Ecto neural progenitor cell (in vitro differentiated cells): Measurements from ENCODE around the gene SPINT4.
"Not testable (repeated sequence)": the region's sequence is repeated elsewhere in the genome, so short reads cannot be mapped to it uniquely, and the experiment has no call there.

Experiments used
- DNase-seq: peaks from one replicate; pipeline ENCODE4 v3.0.0-alpha.2; 2018; ENCODE audit warnings: low spot score

Gene SPINT4

DNA sequence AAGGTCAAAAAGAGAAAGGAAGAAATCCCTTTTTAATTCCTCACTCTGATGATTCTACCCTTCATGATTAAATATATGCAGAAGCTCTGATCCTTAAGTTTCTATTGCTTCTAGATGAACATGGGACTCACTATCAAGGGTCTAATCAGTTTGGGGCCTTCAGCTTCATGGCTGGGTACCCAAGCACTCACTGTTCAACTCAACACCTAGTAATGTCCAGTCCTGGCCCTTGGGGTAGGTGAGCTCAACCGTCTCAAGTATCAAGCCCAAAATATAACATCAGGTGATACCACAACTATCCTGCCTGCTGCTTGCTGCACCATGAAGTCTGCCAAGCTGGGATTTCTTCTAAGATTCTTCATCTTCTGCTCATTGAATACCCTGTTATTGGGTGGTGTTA lies at the start of gene SPINT4:
Gene SPINT4 (plus strand): TSS at position 301 of the 400 bp plus-strand sequence. CDS start 21 bp downstream, at position 322.
- DNase-seq, result no peak

DNA sequence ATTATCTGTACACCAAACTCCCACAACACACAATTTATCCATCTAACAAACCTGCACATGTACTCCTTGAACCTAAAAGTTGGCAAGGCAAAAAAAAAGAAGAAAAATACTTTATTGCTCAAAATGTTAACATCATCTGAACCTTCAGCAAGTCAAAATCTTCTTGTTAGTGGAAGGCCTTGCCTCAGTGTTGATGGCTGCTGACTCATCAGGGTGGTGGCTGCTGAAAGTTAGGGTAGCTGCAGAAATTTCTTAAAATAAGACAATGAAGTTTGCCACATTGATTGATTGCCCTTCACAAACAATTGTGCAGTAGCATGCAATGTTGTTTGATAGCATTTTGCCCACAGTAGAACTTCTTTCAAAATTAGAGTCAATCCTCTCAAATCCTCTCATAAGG lies 49.4 kb upstream of the SPINT4 start:
- no peak for DNase-seq

GRCh38 chr20:45679650-45680049 lies 42.5 kb upstream of the SPINT4 start:
- DNase-seq, result no peak

GRCh38 chr20:45685896-45686295 lies 36.3 kb upstream of the SPINT4 start:
- peak; percentile 48 for DNase-seq

GRCh38 chr20:45693346-45693745 lies 28.8 kb upstream of the SPINT4 start:
- DNase-seq, result not testable (repeated sequence)

GRCh38 chr20:45695496-45695895 lies 26.7 kb upstream of the SPINT4 start:
- no peak for DNase-seq

DNA sequence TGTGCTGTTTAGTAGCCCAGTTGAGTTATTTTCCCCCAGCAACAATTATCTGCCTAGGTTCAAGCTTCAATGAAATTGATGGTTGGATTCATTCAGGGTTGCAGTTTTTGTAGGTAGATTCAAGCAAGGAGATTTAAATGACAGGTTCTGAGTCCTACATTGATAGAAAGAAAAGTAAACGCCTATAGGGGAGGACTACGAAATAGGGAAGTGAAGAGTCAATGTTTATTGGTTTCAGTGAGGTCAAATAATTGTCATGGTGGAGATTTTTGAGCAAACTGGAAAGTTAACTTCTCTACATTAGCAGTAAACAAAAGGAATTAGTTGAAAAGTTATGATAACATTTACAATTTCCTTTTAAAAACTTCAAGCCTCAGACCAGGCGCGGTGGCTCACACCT lies 21.0 kb upstream of the SPINT4 start:
- no peak for DNase-seq

DNA sequence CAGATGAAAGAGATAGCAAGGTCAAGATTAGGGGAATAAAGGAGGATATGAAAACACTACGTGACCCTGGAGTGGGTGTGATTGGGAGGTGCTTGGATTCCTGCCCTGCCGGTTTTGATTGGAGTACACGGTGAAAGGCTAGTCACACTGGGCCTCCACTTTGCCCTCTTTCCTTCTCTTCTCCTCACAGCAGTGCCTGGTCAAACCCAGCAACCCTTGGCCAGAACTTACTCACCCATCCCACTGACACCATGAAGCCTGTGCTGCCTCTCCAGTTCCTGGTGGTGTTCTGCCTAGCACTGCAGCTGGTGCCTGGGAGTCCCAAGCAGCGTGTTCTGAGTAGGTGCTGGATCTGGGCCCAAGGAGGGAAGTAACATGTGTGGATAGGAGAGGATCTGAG lies 20.3 kb upstream of the SPINT4 start, which contains the start of gene WFDC13:
Gene WFDC13 (plus strand): TSS at position 166 of the 400 bp plus-strand sequence. CDS start 86 bp downstream, at position 252.
- DNase-seq, result no peak

DNA sequence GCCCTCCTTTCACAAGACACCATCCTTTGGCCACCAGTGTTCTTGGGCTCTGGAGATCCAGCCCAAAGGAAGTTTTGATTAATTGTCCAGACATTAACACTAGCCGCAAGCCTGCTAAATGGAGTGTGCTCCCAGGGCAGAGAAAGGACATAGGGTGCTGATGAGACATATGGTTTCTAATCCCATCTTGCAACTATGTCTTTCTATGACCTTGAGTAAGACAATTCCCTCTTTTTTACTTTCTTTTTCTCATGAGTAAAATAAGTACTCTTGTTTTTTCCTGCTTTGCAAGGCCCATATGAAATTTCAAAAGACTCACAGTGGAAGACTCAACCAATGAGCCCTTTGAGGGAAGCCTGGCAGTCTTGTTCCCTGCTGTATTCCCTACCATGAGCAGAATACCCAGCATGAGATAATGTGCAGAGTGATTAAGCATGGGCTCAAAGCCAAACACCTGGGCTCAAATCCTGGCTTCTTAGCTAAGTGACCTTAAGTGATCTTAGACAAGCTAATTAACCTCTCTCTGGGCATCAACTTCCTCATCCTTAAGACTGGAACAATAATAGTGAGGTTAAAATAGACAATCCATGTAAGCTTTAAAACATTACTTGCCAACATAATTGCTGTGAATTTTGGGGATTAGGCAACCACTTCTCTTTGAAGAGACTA lies 17.0 kb upstream of the SPINT4 start, which contains the start of gene WFDC10B:
Gene WFDC10B (minus strand): TSS at position 51 of the 669 bp plus-strand sequence. CDS start 19,027 bp downstream, outside the sequence.
- no peak for DNase-seq

- not testable (repeated sequence) for DNase-seq
Observed at GRCh38 chr20:45716141-45716688, 5.9 kb upstream of the SPINT4 start.

DNA sequence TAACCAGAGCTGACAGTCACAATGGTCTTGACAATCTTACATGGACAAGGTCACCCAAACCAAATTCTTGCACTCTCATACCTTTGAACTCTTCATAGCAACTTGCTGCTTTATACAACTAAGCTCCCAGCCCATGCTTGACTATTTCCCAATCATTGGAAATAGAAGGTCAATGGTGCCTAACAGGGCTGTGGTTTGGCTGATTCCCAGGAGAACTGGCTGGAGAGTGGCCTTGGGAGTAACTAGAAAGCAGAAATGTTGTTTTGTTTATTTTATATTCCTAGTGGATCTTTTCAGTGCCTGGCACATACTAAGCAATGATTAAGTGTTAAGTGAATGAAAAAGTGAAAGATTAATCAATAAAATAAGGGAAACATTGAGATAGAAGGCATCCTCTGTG lies 3.0 kb downstream of the SPINT4 start:
- DNase-seq, result no peak

DNA sequence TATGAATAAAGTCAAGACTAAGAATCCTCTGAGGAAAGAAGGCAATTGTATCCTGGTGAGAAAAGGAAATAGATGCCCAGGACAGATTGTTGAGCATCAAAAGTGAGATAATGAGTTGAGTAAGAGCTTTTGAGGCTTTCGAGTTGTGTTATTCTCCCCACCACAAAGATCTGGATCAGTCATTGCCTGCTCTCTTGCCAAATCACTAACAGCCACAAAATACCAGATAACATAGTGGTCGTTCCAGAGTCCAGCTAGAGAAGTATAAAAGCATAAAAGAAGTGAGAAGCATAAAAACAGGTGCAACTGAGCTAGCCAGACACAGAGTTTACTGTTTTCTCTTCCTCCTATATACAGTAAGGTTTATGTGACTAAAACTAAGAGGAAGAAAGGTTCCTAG lies 4.9 kb downstream of the SPINT4 start:
- DNase-seq, result no peak

- DNase-seq, result no peak
Observed at GRCh38 chr20:45732199-45732598, 10.1 kb downstream of the SPINT4 start.

GRCh38 chr20:45735552-45735951 lies 13.4 kb downstream of the SPINT4 start:
- DNase-seq, result no peak

- DNase-seq, result no peak
Observed at GRCh38 chr20:45735988-45736387, 13.8 kb downstream of the SPINT4 start.

GRCh38 chr20:45742596-45742995 lies 20.4 kb downstream of the SPINT4 start:
- no peak for DNase-seq

DNA sequence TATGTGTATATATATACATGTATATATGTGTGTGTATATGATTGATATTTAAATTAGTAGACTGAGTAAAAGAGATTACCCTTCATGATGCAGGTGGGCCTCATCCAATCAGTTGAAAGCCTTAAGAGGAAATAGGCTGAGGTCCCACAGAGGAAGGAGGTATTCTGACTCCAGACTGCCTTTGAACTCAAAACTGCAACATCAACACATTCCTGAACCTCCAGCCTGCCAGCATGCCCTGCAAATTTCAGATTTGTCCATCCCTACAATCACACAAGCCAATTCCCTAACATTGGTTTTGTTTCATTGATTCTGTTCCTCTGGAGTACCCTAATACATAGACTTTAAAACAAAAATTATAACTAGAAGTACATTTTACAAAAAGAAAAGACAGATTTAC lies 22.9 kb downstream of the SPINT4 start:
- no peak for DNase-seq

GRCh38 chr20:45751721-45752120 lies 29.6 kb downstream of the SPINT4 start:
- DNase-seq, result no peak

DNA sequence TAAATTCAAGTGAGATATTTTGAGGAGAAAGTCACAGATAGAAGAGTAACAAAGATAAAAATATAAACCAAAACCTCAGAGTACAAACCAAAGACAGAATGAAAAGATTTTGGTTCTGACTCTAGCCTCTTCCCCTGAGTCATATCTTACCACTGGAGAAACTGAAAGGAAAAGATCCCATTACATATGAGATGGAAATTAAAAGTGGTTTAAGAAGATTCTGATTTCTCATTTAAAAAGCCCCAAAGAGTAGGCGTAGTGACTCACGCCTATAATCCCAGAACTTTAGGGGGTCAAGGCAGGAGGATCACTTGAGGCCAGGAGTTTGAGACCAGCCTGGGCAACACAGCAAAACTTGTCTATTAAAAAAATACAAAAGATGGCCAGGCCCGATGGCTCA lies 30.6 kb downstream of the SPINT4 start:
- DNase-seq, result no peak

DNA sequence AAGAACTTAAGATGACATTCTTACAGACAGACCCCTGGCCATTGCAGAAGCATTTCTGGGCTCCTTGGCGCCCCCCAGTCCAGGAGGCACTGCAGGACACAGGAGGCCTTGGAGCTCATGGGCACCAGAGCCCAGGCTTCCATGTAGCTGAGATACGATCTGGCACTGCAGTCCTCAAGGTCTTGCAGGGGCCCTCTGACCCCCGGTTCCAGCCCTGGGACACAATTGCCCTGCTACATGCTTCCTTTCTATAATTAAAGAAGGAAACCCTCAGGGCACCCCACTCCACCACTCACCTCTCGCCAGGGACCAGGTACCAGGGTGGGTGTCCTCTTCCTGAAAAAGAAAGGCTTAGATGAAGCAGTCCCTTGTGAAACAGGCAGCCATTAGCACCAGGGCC lies 35.9 kb downstream of the SPINT4 start:
- DNase-seq, result no peak

GRCh38 chr20:45759921-45760320 lies 37.8 kb downstream of the SPINT4 start:
- not testable (repeated sequence) for DNase-seq

DNA sequence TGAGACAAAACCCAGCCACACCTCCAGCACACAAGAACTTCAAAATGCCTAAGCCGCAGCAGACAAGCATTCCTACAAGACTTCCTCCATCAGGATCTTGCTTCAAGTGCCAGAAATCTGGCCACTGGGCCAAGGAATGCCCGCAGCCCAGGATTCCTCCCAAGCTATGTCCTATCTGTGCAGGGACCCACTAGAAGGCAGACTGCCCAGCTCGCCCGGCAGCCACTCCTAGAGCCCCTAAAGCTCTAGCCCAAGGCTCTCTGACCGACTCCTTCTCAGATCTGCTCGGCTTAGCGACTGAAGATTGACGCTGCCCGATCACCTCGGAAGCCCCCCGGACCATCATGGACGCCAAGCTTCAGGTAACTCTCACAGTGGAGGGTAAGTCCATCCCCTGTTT lies 39.8 kb downstream of the SPINT4 start:
- DNase-seq, result peak; percentile 16

DNA sequence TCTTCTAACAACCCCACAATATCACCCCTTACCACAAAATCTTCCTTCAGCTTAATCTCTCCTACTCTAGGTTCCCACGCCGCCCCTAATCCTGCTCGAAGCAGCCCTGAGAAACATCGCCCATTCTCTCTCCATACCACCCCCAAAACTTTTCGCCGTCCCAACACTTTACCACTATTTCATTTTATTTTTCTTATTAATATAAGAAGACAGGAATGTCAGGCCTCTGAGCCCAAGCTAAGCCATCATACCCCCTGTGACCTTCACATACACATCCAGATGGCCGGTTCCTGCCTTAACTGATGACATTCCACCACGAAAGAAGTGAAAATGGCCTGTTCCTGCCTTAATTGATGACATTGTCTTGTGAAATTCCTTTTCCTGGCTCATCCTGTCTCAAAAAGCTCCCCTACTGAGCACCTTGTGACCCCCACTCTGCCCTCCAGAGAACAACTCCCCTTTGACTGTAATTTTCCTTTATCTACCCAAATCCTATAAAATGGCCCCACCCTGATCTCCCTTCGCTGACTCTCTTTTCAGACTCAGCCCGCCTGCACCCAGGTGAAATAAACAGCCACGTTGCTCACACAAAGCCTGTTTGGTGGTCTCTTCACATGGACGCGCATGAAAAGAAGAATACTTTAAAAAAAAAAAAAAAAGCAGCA lies 42.6 kb downstream of the SPINT4 start:
- not testable (repeated sequence) for DNase-seq
